ENCODE measurements around the gene SMYD1. TPM values are rescaled to one million over a fixed set of nuclear protein-coding genes. Genes with fewer than 3 reads are reported as not detected.
"Not testable (repeated sequence)": the region's sequence is repeated elsewhere in the genome, so short reads cannot be mapped to it uniquely, and the experiment has no call there.

SMYD1 gene
- total RNA-seq (ENCODE audit: low replicate concordance) = not detected in 2 replicates

GRCh38 chr2:88067598-88067997 is at the start of gene SMYD1:
TSS of gene SMYD1 (plus strand) at chr2:88067825. CDS start at chr2:88067865, 40 bp downstream.
- no peak within 1 kb of the TSS for H3K4me2 ChIP-seq
- no peaks in the 10 kb centered on the region for H3K79me2 ChIP-seq (ENCODE audit: low read depth)
- H3K4me1 ChIP-seq = no peaks in the 10 kb centered on the region
- no peak within 1 kb of the TSS for H3K9ac ChIP-seq
- no peaks in the 10 kb centered on the region for H3F3A ChIP-seq (ENCODE audit: low read depth)
- no peaks in the 10 kb centered on the region for H3K9me3 Mint-ChIP-seq
- peaks cover 17% of the 10 kb centered on the region for H3K4me1 Mint-ChIP-seq
- no peak for TF ChIP-seq EZH2 (IDR thresholded peaks at IDR 0.05)
- TF ChIP-seq, protein P1, sequence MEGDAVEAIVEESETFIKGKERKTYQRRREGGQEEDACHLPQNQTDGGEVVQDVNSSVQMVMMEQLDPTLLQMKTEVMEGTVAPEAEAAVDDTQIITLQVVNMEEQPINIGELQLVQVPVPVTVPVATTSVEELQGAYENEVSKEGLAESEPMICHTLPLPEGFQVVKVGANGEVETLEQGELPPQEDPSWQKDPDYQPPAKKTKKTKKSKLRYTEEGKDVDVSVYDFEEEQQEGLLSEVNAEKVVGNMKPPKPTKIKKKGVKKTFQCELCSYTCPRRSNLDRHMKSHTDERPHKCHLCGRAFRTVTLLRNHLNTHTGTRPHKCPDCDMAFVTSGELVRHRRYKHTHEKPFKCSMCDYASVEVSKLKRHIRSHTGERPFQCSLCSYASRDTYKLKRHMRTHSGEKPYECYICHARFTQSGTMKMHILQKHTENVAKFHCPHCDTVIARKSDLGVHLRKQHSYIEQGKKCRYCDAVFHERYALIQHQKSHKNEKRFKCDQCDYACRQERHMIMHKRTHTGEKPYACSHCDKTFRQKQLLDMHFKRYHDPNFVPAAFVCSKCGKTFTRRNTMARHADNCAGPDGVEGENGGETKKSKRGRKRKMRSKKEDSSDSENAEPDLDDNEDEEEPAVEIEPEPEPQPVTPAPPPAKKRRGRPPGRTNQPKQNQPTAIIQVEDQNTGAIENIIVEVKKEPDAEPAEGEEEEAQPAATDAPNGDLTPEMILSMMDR (IDR thresholded peaks at IDR 0.05) = no peak
- TF ChIP-seq EZH2phosphoT487 (IDR thresholded peaks at IDR 0.05) = no peak
- no peaks in the 10 kb centered on the region for H3K9me3 ChIP-seq (ENCODE audit: low read depth)
- no peak within 1 kb of the TSS for H3K4me3 Mint-ChIP-seq
- H3K27me3 ChIP-seq = no peaks in the 10 kb centered on the region
- H3K27ac ChIP-seq = no peak within 1 kb of the TSS
- H3K27me3 Mint-ChIP-seq (ENCODE audit: insufficient read depth, low read depth) = peaks cover 7% of the 10 kb centered on the region
- H3K27ac Mint-ChIP-seq = peak within 1 kb of the TSS; percentile 36
- H3K36me3 ChIP-seq = no peaks in the 10 kb centered on the region
- H2AFZ ChIP-seq (replicated peaks) = peak within 1 kb of the TSS; percentile 0
- no peaks in the 10 kb centered on the region for H3K36me3 Mint-ChIP-seq
- no peak within 1 kb of the TSS for H3K4me3 ChIP-seq
- no peaks in the 10 kb centered on the region for H4K20me1 ChIP-seq (ENCODE audit: low read depth)
- no peak for DNase-seq (ENCODE audit: low spot score)

GRCh38 chr2:88018077-88018805 is 49.4 kb upstream of the SMYD1 start:
- not testable (repeated sequence) for H3K36me3 ChIP-seq; H3K4me3 ChIP-seq; H3K79me2 ChIP-seq (ENCODE audit: low read depth); H2AFZ ChIP-seq (replicated peaks); H4K20me1 ChIP-seq (ENCODE audit: low read depth); H3K27ac Mint-ChIP-seq; H3K27me3 ChIP-seq; H3K27ac ChIP-seq; H3K36me3 Mint-ChIP-seq; H3K9ac ChIP-seq; H3K9me3 Mint-ChIP-seq; DNase-seq (ENCODE audit: low spot score); H3K9me3 ChIP-seq (ENCODE audit: low read depth)
- H3F3A ChIP-seq (ENCODE audit: low read depth) = peaks cover 27% of the 10 kb centered on the region
- Mint-ChIP-seq H3K27me3 (ENCODE audit: insufficient read depth, low read depth) (peaks cover 10% of the 10 kb centered on the region), H3K4me1 (peaks cover 19% of the 10 kb centered on the region), H3K4me3 (peak overlapping the region; percentile 96)
- H3K4me1 ChIP-seq = peaks cover 16% of the 10 kb centered on the region
- H3K4me2 ChIP-seq = peak overlapping the region; percentile 72

DNA sequence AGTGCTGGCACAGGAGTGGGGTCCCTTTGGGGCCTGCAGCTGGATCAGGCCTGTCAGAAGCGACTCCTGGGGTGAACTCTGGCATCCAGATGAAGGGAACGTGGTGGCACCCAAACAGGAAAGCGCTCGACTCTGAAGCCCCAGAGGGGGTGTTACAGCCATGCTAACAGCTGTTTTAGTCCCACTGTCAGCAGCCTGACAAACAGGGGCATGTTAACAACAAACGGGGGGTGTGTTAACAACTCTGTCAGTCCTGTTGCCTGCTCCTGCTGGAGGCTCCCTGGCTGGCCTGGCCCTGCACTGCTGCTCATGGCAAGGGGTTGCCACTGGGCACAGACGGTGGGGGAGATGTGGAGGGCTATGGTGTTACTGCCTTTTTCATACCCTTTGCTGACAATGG is 48.7 kb upstream of the SMYD1 start:
- Histone ChIP-seq H3K4me2 (no peak overlapping the region), H3K27me3 (no peaks in the 10 kb centered on the region), H2AFZ (replicated peaks) (no peak overlapping the region), H3K4me3 (no peak overlapping the region), H3K36me3 (no peaks in the 10 kb centered on the region), H3K9ac (no peak overlapping the region), H3K9me3 (ENCODE audit: low read depth) (no peaks in the 10 kb centered on the region), H3K4me1 (peaks cover 18% of the 10 kb centered on the region), H3K27ac (no peak overlapping the region), H3K79me2 (ENCODE audit: low read depth) (no peaks in the 10 kb centered on the region), H4K20me1 (ENCODE audit: low read depth) (no peaks in the 10 kb centered on the region), H3F3A (ENCODE audit: low read depth) (peaks cover 30% of the 10 kb centered on the region)
- H3K27ac Mint-ChIP-seq = no peak overlapping the region
- DNase-seq (ENCODE audit: low spot score) = no peak
- H3K4me3 Mint-ChIP-seq = no peak overlapping the region
- TF ChIP-seq, protein P1 (IDR thresholded peaks at IDR 0.05) = no peak
- no peak for TF ChIP-seq EZH2 (IDR thresholded peaks at IDR 0.05)
- TF ChIP-seq EZH2phosphoT487 (IDR thresholded peaks at IDR 0.05) = no peak
- H3K27me3 Mint-ChIP-seq (ENCODE audit: insufficient read depth, low read depth) = peaks cover 10% of the 10 kb centered on the region
- no peaks in the 10 kb centered on the region for H3K9me3 Mint-ChIP-seq
- H3K36me3 Mint-ChIP-seq = no peaks in the 10 kb centered on the region
- H3K4me1 Mint-ChIP-seq = peaks cover 19% of the 10 kb centered on the region

DNA sequence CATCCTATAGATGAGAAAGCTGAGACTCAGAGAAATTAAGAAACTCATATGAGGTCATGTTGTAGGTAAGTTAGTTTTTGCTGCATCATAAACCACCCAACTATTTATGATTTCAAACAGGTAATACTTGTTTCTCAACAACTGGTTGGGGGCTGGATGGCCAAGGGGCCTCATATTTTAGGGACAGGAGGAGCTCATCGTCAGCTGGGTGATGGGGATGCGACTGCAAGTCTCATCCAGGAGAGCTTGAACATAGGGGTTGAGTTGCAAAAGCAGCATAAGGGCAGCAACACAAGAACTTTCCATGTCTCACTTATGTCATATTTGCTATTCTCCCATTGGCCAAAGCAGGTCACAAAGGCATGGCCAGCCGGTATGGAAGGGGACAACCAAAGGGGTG is 47.6 kb upstream of the SMYD1 start:
- Histone ChIP-seq H3K4me3 (no peak overlapping the region), H3K27ac (no peak overlapping the region), H2AFZ (replicated peaks) (no peak overlapping the region), H3K4me2 (no peak overlapping the region), H3K27me3 (no peaks in the 10 kb centered on the region), H3F3A (ENCODE audit: low read depth) (peaks cover 20% of the 10 kb centered on the region), H3K79me2 (ENCODE audit: low read depth) (no peaks in the 10 kb centered on the region), H3K9ac (no peak overlapping the region), H3K9me3 (ENCODE audit: low read depth) (no peaks in the 10 kb centered on the region), H3K4me1 (peaks cover 22% of the 10 kb centered on the region), H4K20me1 (ENCODE audit: low read depth) (no peaks in the 10 kb centered on the region), H3K36me3 (no peaks in the 10 kb centered on the region)
- TF ChIP-seq EZH2 (IDR thresholded peaks at IDR 0.05) = no peak
- TF ChIP-seq, protein P1 (IDR thresholded peaks at IDR 0.05) = no peak
- no peak for TF ChIP-seq EZH2phosphoT487 (IDR thresholded peaks at IDR 0.05)
- H3K27ac Mint-ChIP-seq = no peak overlapping the region
- peaks cover 10% of the 10 kb centered on the region for H3K27me3 Mint-ChIP-seq (ENCODE audit: insufficient read depth, low read depth)
- H3K4me1 Mint-ChIP-seq = peaks cover 19% of the 10 kb centered on the region
- H3K4me3 Mint-ChIP-seq = no peak overlapping the region
- H3K36me3 Mint-ChIP-seq = no peaks in the 10 kb centered on the region
- no peak for DNase-seq (ENCODE audit: low spot score)
- no peaks in the 10 kb centered on the region for H3K9me3 Mint-ChIP-seq

Data from neural progenitor cell (in vitro differentiated cells).